HCT116 (cell line): ENCODE data around the gene PVALEF. TPM values are rescaled to one million over a fixed set of nuclear protein-coding genes. Genes with fewer than 3 reads are reported as not detected.

Source experiments
- ATAC-seq: fragments of 200-7000 bp; cut with Tn5 transposase; 2 replicates; pipeline ENCODE4 v1.9.1; 2020; ENCODE audit warnings: mild to moderate bottlenecking, moderate library complexity
- BruUV-seq: library from RNA; stranded (reverse); fragments of 400-500 nt; replicated peaks from 2 replicates; lab custom pipeline; 2021; lab: Mats Ljungman, UMichigan
- CTCF ChIA-PET: fragments of 300-600 bp; sonication (Branson Sonifier 250); formaldehyde crosslinking; loops from one replicate; lab custom pipeline; 2021; ENCODE audit warnings: antibody characterized with exemption; lab: Charles Lee
- POLR2A ChIA-PET: fragments of 300-600, 350-600 bp; sonication (Branson Sonifier 250); formaldehyde crosslinking; loops from one replicate; lab custom pipeline; 2021; ENCODE audit warnings: antibody characterized with exemption; lab: Charles Lee
- RAD21 ChIA-PET, 2 experiments: fragments of 300-600 bp; sonication (Branson Sonifier 250); formaldehyde crosslinking; loops; one replicate each; lab custom pipeline; 2023; ENCODE audit warnings: low total read pairs in 2 of 2; ENCODE audit not compliant: uncharacterized antibody in 2 of 2, unreplicated experiment in 2 of 2, low non-redundant PET in 1 of 2; lab: Charles Lee
- DNase-seq: peaks from one replicate; pipeline ENCODE4 v3.0.0-alpha.2; 2010; ENCODE audit warnings: low read depth, low spot score
- H2AFZ ChIP-seq: fragments of 200-600 bp; shearing (Covaris generic), sonication (generic); 2 replicates; pipeline ENCODE4 v1.6.1; 2017; ENCODE audit warnings: low read depth, mixed run types, mixed read lengths, antibody characterized with exemption, low read length; ENCODE audit not compliant: poor library complexity, severe bottlenecking
- H3K27ac ChIP-seq: 2 replicates; pipeline ENCODE4 v1.5.1; 2012; ENCODE audit warnings: low read depth, low read length
- H3K27me3 ChIP-seq: fragments of 200-600 bp; sonication (generic); 2 replicates; pipeline ENCODE4 v1.6.1; 2016; ENCODE audit warnings: mixed run types, low read length, mixed read lengths; ENCODE audit not compliant: insufficient read depth
- H3K36me3 ChIP-seq, 2 experiments: fragments of 200-500 bp in 1 of 2; fragments of 200-600 bp in 1 of 2; sonication (Bioruptor generic) in 1 of 2; sonication (generic) in 1 of 2; 2 replicates each; pipeline versions ENCODE4 v1.5.1 to v1.6.1; 2014 to 2016; ENCODE audit warnings: low read length in 2 of 2, inconsistent platforms in 1 of 2, mixed read lengths in 1 of 2, mixed run types in 1 of 2; ENCODE audit not compliant: insufficient read depth in 2 of 2, control insufficient read depth in 1 of 2
- H3K4me1 ChIP-seq, 2 experiments: fragments of 200-600 bp in 1 of 2; sonication (generic) in 1 of 2; 2 replicates each; pipeline versions ENCODE4 v1.5.1 to v1.6.1; 2012 to 2017; ENCODE audit warnings: low read length in 2 of 2, inconsistent platforms in 1 of 2, mild to moderate bottlenecking in 1 of 2, mixed read lengths in 1 of 2, mixed run types in 1 of 2, moderate library complexity in 1 of 2; ENCODE audit not compliant: insufficient read depth in 2 of 2, control insufficient read depth in 1 of 2
- H3K4me2 ChIP-seq: fragments of 200-600 bp; sonication (generic); 2 replicates; pipeline ENCODE4 v1.6.1; 2017; ENCODE audit warnings: mixed run types, low read length, mixed read lengths
- H3K4me3 ChIP-seq, 2 experiments: fragments of 200-600 bp in 1 of 2; sonication (generic) in 1 of 2; replicated peaks in 1 of 2; 2 replicates each; pipeline ENCODE4 v1.5.1; 2011 to 2016; ENCODE audit warnings: low read length in 2 of 2, control low read depth in 1 of 2, low read depth in 1 of 2, mild to moderate bottlenecking in 1 of 2, mixed read lengths in 1 of 2, mixed run types in 1 of 2
- H3K79me2 ChIP-seq: fragments of 200-600 bp; sonication (generic); 2 replicates; pipeline ENCODE4 v1.6.1; 2017; ENCODE audit warnings: mild to moderate bottlenecking, mixed run types, low read length, moderate library complexity, mixed read lengths; ENCODE audit not compliant: insufficient read depth
- H3K9ac ChIP-seq: fragments of 200-600 bp; sonication (generic); 2 replicates; pipeline ENCODE4 v1.6.1; 2016; ENCODE audit warnings: low read length, mixed read lengths
- H3K9me2 ChIP-seq: fragments of 200-600 bp; sonication (generic), shearing (Covaris generic); 2 replicates; pipeline ENCODE4 v1.6.1; 2017; ENCODE audit warnings: mixed run types, mild to moderate bottlenecking, moderate library complexity; ENCODE audit not compliant: insufficient read depth
- H3K9me3 ChIP-seq, 2 experiments: fragments of 200-500 bp in 1 of 2; fragments of 200-600 bp in 1 of 2; sonication (Bioruptor generic) in 1 of 2; sonication (generic) in 1 of 2; 2 replicates each; pipeline ENCODE4 v1.6.1; 2014 to 2017; ENCODE audit warnings: low read length in 2 of 2, mixed read lengths in 2 of 2, inconsistent platforms in 1 of 2, low read depth in 1 of 2, mild to moderate bottlenecking in 1 of 2, mixed run types in 1 of 2, moderate library complexity in 1 of 2; ENCODE audit not compliant: control insufficient read depth in 1 of 2, insufficient read depth in 1 of 2
- H4K20me1 ChIP-seq: fragments of 200-600 bp; sonication (generic), shearing (Covaris generic); 2 replicates; pipeline ENCODE4 v1.6.1; 2017; ENCODE audit warnings: mixed run types, mild to moderate bottlenecking, moderate library complexity; ENCODE audit not compliant: insufficient read depth
- CBX3 ChIP-seq: IDR thresholded peaks from 2 replicates; pipeline ENCODE4 v1.6.1; 2012; ENCODE audit warnings: low read depth
- CEBPB ChIP-seq: IDR thresholded peaks from 2 replicates; pipeline ENCODE4 v1.6.1; 2012; ENCODE audit warnings: low read depth
- EGR1 ChIP-seq: IDR thresholded peaks from 2 replicates; pipeline ENCODE4 v1.6.1; 2012; ENCODE audit warnings: low read depth
- ELF1 ChIP-seq: IDR thresholded peaks from 2 replicates; pipeline ENCODE4 v1.6.1; 2012; ENCODE audit warnings: low read depth, borderline replicate concordance
- EZH2phosphoT487 ChIP-seq: fragments of 200-600 bp; IDR thresholded peaks from 2 replicates; pipeline ENCODE4 v1.6.1; 2018; ENCODE audit warnings: antibody characterized with exemption, borderline replicate concordance
- REST ChIP-seq: IDR thresholded peaks from 2 replicates; pipeline ENCODE4 v1.6.1; 2012; ENCODE audit warnings: low read depth
- SIN3A ChIP-seq: IDR thresholded peaks from 2 replicates; pipeline ENCODE4 v1.6.1; 2012; ENCODE audit warnings: low read depth
- SP1 ChIP-seq: IDR thresholded peaks from 2 replicates; pipeline ENCODE4 v1.6.1; 2012; ENCODE audit warnings: low read depth
- SRF ChIP-seq: IDR thresholded peaks from 2 replicates; pipeline ENCODE4 v1.6.1; 2012; ENCODE audit warnings: low read depth
- TCF7L2 ChIP-seq: IDR thresholded peaks from 2 replicates; pipeline ENCODE4 v1.7.0; 2011; ENCODE audit warnings: borderline replicate concordance, inconsistent platforms; ENCODE audit not compliant: insufficient read depth, insufficient read length; ENCODE audit errors: extremely low read depth
- YY1 ChIP-seq: IDR thresholded peaks from 2 replicates; pipeline ENCODE4 v1.6.1; 2011; ENCODE audit warnings: low read length, low read depth, moderate library complexity, mild to moderate bottlenecking; ENCODE audit not compliant: insufficient replicate concordance; ENCODE audit errors: extremely low read depth
- ZBTB33 ChIP-seq: IDR thresholded peaks from 2 replicates; pipeline ENCODE4 v1.6.1; 2011; ENCODE audit warnings: mild to moderate bottlenecking, low read length, moderate library complexity; ENCODE audit not compliant: insufficient replicate concordance; ENCODE audit errors: extremely low read depth
- ZFX ChIP-seq: fragments of 450-650 bp; IDR thresholded peaks from 2 replicates; pipeline ENCODE4 v1.6.1; 2017
- intact Hi-C: fragments of 100-400 bp; cut with micrococcal nuclease; formaldehyde crosslinking; loops from 2 replicates; pipeline ENCODE4 v1.10.0; 2022
- total RNA-seq: library from RNA; stranded (reverse); gene quantifications from one replicate; pipeline ENCODE4 v1.2.1, GENCODE V29; 2021; ENCODE audit not compliant: unreplicated experiment

PVALEF gene
- total RNA-seq, 1 experiment from 2014 or later, result not detected

- H3K36me3 ChIP-seq, result no peaks in the 10 kb centered on the region
- no peaks in the 10 kb centered on the region for H3K9me2 ChIP-seq
- DNase-seq, result no peak
- TF ChIP-seq YY1 (no peak), TCF7L2 (no peak), CEBPB (no peak), ZBTB33 (no peak), SRF (no peak), ELF1 (no peak), EZH2phosphoT487 (no peak), EGR1 (no peak), ZFX (no peak), SIN3A (no peak), CBX3 (no peak), REST (no peak), SP1 (no peak)
- no TSS peak for BruUV-seq
- ChIA-PET POLR2A (no interaction called here), CTCF (no interaction called here), RAD21 (no interaction called here)
- no peak overlapping the region for H3K9ac ChIP-seq
- H3K27ac ChIP-seq, result peak overlapping the region; percentile 17; the same call in 1 of the 2 replicates
- no peak for ATAC-seq
- H4K20me1 ChIP-seq, result no peaks in the 10 kb centered on the region
- no peak overlapping the region for H2AFZ ChIP-seq
- no peak overlapping the region for H3K4me3 ChIP-seq
- no peaks in the 10 kb centered on the region for H3K9me3 ChIP-seq
- intact Hi-C loops, result no loop called here
- H3K4me1 ChIP-seq, result peaks cover 5 to 18% of the 10 kb centered on the region in 2 experiments
- H3K79me2 ChIP-seq, result peaks cover 7% of the 10 kb centered on the region; the same call in 1 of the 2 replicates
- no peak overlapping the region for H3K4me2 ChIP-seq
- H3K27me3 ChIP-seq, result no peaks in the 10 kb centered on the region
Measured at GRCh38 chr17:81123052-81124048, 42.0 kb upstream of the PVALEF start.
